Limb (tissue), 2 donors: ENCODE measurements around the gene BMAL2.

Experiments used
- DNase-seq, 2 donors: peaks; one replicate each; pipeline ENCODE4 v3.0.0-alpha.2; 2016; ENCODE audit errors: extremely low spot score in 2 of 2

Gene BMAL2

GRCh38 chr12:27359578-27360340, 27.1 kb downstream of the BMAL2 start:
- DNase-seq, result no peak

DNA sequence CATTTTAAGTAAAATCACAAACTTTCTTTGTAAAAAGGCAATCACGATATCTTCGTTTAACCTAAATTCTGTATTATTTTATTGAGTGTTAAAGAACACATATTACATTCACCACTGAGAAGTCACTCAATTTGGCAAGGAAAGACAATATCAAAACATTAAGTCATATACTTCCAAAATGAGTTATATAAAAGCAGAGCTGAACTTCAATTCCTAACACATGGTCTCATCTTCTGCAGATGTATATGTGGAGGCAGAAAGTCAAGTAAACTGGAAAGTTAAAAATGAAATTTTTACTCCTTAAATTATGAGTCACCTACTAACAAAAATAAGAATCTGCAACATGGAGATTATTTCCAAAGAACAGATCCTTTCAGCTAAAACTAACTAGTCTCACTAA, 28.7 kb downstream of the BMAL2 start:
- DNase-seq, result peak in 1 of 2 donors; percentile 3

DNA sequence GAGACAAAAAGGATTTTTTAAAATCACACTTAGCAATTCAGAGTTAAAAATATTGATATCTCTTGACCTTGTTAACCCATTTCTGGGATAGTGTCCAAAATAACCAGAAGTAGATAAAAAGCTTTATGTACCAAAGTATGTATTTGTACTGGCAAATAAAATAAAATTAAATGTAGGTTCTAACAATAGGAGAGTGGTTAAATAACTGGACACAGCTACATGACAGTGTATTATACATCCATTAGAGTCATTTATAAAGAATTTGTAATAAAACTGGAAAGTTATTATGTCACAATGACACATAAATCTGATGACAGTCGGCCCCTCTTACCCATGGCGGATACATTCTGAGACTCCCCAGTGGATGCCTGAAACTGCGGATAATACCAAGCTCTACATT, 34.0 kb downstream of the BMAL2 start:
- DNase-seq, result no peak

- no peak for DNase-seq
Observed at GRCh38 chr12:27367078-27367477, 34.4 kb downstream of the BMAL2 start.

- DNase-seq, result no peak
Observed at GRCh38 chr12:27382171-27382795, 49.6 kb downstream of the BMAL2 start.
